GM18858 (cell line): Measurements from ENCODE around the gene HDAC9.

ENCODE experiments used
- ATAC-seq: cut with Tn5 transposase; IDR thresholded peaks from one replicate; pipeline ENCODE4 v1.9.1; 2021; ENCODE audit not compliant: unreplicated experiment

The HDAC9 gene

DNA sequence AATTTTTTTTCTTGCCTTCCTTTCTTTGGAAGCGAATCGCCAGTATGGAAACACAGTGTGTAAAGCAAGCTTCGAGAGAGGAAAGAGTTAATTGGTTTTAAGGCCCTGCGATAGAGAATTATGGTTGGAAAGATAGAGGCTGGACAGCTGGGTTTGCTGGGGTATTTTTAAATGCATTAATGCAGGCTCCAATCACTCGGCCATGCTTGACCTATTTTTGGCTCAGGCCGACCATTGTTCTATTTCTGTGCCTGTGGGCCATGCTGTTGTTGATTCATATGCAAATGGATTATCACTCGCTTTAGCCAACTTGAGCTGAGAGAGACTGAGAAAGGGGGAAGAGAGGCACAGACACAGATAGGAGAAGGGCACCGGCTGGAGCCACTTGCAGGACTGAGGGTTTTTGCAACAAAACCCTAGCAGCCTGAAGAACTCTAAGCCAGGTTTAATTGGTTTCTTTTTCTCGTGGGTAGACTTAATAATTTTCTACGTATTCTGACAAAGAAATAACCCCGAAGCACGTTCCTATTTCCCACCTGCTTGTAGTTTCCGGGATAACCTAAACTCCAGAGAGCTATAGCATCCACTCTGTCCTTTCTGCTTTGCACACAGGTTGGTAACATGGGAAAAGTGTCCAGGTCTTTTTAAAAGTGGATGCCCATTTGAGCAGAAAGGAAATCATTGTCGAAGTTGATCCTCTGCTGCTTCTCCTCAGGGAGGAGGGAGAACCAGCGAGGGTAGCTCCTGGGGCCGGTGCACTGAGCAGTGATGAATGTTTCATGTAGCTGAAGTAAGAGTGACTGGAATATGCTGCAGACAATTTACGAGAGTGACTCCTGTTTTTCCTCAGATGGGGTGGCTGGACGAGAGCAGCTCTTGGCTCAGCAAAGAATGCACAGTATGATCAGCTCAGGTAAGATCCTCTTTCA lies at the start of gene HDAC9:
Gene HDAC9, plus strand, starts transcription at position 338 of the 929 bp plus-strand sequence. Its CDS starts 554 bp downstream, at position 892.
- ATAC-seq = peak; percentile 91

DNA sequence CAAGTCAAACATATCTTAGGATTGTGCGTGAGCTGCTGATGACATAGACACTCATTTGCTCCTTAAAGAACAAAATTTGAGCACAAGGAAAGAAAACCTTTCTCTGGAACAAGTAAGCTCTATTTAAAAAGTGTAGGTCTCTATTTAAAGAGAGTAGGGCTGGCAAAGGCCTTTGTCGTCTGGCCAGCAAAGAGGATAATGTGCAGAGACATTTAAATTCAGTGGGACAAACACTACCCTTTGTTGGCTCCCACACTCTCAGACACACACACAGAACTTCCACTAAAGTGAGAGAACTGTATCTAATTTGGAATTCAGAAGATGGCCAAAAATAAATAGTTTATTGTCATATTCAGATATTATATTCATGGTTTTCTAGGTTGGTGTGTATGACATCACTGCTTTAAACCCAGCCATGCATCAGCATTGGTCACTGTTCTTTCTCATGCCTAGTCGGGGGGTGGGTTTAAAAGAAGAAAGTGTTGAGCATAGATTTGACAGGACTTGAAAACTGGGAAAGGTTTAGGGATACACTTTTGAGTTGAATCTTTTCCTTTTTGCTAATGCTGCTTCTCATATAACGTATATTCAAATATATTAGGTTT lies 49.5 kb upstream of the HDAC9 start:
- ATAC-seq = no peak

DNA sequence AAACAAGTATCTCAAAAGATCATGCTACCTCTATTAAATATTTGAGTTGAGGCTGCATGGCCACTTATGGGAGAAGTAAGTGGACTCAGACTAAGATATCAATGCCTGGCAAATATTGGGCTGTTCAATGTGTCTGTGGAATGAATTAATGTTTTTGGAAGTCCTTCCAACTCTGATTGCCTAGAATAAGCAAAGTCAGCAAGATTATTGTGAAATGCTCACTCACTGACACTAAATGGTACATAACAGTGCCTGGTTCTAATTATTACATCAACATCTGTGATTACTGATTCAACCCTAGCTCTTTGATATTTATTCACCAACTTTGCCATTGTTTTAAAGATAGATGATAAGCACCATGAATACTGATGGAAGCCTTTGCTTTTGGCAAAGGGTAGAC lies 45.5 kb upstream of the HDAC9 start:
- ATAC-seq = no peak

DNA sequence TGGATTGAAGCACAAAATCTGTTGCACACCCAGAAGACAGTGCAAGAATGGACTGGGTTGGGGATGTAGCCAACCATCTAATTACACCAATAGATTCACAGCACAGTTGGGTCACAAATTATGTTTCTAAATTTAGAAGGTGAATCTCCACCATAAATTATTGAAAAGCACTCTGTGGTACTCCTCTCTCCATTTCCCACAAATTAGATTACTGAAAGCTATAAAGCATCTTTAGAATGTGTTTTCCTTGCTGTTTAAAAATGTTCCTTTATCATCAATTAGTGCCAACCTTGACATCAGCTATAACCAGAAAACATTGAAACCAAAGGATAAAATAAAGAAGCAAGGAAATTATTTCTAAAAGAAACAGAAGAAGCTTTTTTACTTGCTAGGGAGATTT lies 39.9 kb upstream of the HDAC9 start:
- no peak for ATAC-seq

DNA sequence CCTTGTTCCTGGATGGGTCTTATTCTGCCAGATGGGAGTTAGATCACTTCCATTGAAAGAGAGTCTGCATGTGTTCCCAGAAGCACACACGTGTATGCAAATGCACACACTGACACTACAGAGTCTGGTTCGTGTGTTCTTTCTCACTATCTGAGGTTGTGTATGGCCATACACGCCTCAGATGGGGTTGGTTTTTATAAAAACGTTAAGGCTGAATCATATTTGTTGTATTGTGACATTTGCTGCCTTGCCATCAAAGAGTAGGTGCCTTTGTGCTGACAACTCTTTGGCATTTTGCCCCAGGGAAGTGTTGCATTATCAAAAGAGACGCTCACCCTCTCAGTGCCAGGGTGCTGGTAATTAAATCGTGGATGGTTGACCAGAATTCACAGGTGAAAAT lies 37.7 kb upstream of the HDAC9 start:
- ATAC-seq = no peak

DNA sequence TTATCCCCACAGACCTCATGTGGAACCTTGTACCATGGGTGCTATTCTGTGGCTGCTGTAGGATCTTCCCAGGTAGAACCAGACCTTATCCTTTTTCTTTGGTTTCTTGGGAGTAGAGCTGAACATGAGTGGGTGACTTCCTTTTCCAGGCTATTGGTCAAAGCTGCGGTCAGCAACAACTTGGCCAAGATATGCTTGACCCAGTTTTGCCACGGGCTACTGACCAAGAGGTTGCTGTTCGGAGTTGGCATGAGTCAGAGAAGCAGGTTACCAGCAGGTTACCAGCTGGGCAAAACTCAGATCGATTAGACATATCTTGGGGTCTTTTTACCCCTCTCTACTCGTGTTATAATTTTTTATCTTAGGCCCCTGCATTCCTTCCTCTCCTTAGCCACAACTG lies 36.7 kb upstream of the HDAC9 start:
- ATAC-seq = no peak

DNA sequence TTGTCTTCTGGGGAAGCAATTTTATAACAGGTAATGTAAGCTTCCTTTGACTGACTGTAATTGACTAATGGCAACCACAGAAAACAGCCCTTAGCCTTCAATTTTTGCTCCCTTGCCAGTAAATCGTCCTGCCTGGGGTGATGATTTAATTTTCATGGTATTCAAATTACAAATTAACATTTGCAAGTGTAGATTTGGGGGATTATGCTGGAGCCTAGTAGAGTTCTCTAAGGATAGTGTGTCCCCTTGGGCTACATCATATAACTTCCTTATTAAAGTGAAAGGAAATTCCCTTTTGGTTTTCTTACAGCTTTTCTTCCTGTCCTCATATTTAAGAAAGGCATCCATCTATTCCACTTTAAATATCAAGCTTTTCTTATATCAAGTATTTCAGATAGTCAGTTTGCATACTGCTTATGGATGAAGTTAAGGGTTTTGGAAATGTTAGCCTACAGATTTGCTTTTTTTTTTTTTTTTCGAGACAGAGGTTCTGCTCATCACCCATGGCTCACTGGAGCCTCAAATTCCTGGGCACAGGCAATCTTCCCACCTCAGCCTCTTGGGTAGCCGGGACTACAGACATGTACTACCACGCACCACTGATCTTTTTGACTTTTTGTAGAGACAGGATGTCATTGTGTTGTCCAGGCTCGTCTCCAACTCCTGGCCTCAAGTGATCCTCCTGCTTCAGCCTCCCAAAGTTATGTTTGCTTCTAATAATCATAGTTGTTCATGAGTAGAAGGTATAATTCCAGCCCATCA lies 35.9 kb upstream of the HDAC9 start:
- ATAC-seq = no peak

DNA sequence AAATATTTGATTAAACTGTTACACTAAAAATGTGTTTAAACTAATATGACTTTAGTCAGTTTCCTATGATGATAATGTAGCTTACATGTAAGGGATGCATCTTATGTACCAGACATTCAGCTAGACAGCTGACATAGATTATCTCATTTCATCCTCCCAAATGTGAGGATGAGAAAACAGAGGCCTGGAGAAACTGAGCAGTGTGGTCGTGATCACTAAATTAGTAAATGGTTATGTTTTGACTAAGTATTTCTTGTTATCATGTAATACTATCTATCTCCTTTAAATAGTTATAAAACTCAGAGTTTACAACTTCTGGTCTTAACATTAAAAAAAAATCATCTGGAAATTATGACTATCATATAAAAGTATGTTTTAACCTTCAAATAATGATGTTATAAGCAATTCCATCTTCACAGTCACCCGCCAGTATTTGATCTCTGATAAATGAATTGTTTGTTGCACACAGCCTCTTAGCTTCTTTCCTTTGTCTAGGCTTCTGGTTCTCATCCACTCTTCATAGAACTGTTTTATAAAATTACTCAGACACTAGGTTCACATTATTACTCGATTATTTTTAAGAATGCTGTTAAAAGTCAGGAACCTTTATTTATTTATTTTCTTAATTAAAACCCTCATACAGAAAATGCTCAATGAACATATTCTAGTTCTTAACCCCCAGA lies 33.6 kb upstream of the HDAC9 start:
- peak; percentile 57 for ATAC-seq

DNA sequence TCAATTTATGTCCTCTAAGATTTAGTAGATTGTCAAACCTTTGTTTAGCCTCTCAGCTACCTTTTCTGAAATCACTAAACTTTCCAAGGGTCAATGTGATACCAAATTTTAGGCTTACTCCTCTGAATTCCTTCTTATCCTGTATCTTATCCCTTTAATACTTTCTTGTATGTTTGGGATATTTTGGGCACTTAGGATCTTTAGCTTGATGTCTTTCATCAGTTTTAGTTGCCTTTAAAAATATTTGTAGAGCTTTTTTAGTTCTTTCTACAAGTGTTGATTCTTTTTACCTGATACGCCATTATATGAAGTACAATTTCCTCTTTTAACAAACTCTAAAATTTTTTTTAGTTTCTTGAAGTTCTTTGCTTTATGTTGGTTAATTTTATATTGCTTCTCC lies 30.7 kb upstream of the HDAC9 start:
- no peak for ATAC-seq

DNA sequence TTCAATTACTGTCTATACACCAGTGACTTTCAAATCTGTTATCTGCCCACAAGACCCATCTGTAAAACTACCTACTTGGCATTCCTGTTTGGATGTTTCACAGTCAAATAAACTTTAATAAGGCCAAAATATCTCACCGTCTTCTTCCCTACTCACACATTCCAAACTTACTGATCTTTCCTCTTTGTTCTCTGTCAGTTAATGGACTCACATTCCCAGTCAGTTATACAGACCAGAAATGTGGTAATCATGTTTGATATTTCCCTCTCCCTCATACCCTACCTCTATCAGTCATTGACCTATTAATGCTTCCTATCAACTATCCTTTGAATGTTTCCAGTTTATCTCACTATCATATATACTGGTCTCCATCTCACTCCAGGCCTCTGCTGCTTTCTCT lies 28.5 kb upstream of the HDAC9 start:
- no peak for ATAC-seq

DNA sequence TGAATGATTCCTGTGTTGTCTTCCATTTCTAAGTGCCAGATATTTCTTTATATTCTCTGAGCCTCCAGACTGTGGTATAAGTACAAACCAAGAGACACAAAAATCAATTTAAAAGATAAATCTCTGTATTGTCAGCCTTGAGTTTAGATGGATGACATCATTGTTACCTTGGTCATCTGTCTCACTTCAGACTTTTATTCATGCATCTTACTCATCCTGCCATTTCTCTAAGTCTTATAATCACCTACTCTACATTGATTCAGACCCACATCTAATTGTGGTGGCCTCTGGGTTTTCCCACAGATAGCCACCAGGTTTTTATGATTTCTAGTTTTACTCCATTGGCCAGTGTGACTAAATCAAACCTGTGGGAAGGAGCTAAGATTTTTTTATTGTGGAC lies 26.8 kb upstream of the HDAC9 start:
- ATAC-seq = no peak

DNA sequence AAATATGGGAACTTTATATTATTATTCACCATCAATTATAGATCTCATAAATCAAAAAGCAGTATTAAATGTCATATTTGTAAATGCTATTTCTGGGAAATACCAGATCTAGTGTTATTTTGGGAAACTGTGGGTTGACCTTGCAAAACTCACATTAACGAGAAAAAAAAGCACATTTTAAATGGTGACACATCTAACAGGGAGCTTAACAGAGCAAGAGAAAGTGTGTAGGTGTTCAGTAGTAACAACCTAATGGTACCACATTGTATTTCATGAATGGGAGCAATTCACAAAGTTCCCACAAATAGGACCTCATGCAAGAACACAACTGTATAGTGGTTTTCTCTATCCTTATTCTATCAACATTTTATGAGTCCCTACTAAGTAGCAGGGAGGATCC lies 26.2 kb upstream of the HDAC9 start:
- no peak for ATAC-seq

DNA sequence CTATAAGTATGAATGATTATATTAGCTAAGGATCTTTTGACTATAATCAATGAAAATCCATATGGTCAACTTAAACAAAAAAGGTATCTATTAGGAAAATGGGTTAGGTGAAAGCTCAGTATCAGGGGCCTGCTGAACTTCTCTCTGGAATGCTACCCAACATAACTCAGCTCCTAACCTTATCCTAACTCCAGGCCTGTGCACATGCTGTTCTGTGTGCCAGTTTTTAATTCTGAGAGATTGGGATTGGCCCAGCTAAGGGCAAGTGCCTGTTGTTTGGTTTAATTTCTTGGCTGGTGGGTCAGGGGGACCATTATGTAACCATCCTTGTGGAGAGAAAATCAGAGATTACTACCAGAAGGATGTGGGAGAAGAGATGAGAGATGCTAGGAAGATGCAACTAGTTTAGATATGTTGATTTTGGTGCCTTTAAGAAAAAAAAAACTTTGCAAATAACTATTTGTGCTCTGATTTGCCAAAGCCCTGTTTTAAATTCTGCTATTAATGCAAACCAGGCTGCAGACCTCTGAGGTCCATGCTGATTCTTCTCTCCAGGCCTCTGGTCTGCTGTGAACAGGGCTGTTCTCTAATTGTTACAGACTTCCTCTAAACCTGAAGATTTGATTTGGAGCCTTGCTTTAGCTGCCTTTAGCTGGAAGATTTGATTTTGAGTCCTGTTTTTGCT lies 23.9 kb upstream of the HDAC9 start:
- ATAC-seq = no peak

DNA sequence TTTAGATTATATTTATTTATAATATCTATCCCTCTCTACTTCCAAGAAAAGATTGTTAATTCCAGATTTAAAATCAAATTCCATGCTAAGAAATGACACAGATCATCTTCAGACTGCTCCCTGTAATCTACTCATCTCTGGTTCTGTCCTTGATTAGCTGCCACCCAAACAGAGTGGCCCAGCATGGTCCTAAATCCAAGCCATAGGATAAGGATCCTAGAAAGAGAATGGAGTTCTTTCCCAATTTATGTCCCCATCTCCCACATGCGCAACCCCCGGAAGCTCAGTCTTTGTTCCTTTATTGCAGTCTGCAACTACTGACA lies 23.4 kb upstream of the HDAC9 start:
- no peak for ATAC-seq

DNA sequence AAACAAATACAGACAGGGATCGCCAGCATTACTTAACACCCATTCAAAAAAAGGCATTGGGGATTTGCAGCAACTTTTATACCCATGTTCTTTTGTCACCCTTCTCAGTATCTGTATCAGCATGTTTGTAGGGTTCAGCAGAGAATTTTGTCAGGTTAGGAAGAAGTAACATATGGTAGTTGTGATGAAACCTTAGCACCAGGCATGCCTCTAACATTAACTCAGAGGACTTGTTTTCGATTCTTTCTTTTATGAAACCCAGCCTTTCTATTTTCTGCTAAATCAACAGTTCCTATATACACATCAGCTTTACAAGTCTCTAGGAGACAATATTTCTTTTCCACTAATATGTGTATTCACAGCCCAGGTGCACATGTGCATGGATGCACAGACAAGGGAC lies 22.4 kb upstream of the HDAC9 start:
- ATAC-seq = no peak

DNA sequence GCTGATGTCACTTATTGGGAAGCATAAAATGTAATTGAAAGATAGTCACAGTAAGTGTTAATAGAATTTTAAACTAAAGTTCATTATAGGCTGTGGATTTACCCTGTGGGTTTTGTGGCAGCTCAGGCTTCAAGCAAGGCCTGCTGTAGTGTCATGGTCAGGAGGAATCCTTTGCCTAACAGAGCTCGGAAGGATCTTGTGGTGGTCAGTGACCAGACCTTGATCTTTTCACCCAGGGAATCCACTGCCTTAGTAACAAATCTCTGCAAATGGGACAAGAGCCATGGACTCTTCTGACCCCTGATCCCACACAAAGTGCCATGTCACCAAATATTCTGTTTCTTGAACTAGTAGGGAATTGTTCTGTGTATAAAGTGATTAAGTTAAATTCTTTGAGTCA lies 20.6 kb upstream of the HDAC9 start:
- no peak for ATAC-seq

DNA sequence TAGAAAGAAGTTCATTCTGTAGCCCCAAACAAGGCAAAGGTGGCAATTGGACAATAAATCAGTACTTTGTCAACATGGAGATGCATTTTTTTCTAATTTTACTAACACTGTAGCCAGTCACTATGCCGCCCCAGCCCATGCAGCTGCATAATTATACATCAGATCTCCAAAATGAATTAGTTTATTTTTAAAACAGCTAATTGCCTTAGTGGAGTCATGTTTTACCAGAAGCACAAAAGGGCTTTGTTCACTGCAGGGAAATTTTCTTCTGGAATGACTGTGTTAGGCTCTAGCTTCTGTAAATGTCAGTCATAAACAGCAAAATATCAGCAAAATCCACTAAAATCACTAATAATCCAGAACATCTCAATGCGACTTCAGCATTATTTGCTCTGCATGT lies 20.1 kb upstream of the HDAC9 start:
- no peak for ATAC-seq

DNA sequence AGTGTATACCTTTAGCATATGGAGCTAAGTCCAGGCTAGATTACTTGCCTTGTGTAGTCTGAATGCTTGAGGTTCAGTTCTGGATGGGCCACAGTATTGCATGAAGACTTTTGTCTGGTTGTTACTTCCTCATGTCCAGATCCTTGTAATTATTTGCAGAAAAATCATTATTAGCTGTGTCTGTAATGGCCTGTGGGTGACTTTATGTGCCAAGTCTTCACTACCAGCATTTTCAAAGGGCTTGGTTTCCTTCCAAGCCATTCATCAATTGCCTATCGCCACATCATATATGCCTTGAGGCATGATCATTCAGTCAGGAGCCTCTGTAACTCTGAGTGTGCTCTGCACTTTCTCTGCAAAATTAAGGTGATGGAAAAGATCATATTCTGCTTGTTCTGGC lies 13.8 kb upstream of the HDAC9 start:
- ATAC-seq = no peak

DNA sequence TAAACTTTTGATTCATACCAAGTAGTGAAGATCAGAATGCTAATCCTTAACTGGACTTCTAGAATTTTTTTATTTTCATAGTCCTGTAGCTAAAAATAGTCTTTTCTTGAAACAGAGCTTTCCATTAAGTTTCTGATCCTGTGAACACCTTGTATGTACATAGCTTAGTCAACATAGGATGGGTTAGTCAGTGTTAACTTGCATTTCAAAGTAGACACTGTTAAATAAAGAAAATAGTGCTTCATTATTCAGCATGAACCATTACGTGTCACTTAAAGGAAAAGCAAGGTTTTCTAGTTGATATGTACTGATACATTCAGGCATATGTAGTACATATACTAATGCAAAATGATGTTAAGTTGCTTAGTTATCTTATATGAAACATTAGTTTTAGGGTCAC lies 7.5 kb upstream of the HDAC9 start:
- no peak for ATAC-seq

DNA sequence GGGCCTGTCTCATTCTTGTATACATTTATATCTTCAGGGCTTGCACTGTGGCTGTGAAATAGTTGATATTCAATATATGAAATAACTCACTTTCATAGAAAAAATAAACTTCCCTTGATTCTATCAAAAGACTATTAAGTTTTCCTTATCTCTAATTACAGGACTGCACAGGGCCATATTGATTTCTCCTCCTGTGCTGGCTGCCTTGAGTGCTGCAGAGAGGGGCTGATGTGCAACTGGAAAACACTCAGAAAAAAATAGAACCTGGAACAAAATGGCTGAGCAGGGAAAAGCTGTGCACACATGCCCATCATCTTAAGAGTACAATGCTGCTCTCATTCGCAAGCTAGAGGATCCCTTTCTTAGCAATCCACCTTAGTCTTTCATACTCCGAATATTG lies 5.9 kb upstream of the HDAC9 start:
- ATAC-seq = no peak

DNA sequence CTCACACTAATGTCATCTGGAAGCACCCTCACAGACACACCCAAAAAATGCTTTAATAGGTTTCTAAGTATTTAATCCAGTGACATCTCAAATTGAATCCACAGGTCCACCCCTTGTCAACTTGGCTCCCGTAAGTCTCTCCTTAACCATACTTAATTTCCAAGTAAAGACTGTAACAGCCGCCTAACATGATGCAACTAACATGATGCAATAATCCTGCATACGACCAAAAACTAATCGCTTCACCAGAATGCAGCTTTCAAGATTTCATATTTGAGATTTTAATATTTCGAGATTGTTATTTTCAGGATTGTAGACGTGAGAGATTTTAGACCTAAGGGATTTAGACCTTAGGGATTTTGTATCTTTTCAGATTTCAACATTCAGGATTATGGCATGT lies 3.7 kb upstream of the HDAC9 start:
- ATAC-seq = no peak
